D721Med (cell line): ENCODE results near the gene ZMIZ1.
A peak's percentile ranks its signal among the peaks of the same experiment; 100 is the strongest.

Experiments used
- DNase-seq: peaks from one replicate; pipeline ENCODE4 v3.0.0; 2011; ENCODE audit warnings: low spot score; ENCODE audit not compliant: insufficient read length
- FAIRE-seq: peaks from 2 replicates; lab custom pipeline; 2011; peaks lifted over from hg19 to GRCh38; lab: Jason Lieb, UNC
- CTCF ChIP-seq: IDR thresholded peaks from 2 replicates; pipeline ENCODE4 v1.5.1; 2012; ENCODE audit warnings: mild to moderate bottlenecking, control low read depth; ENCODE audit not compliant: insufficient read depth; ENCODE audit errors: missing control alignments

Gene ZMIZ1

DNA sequence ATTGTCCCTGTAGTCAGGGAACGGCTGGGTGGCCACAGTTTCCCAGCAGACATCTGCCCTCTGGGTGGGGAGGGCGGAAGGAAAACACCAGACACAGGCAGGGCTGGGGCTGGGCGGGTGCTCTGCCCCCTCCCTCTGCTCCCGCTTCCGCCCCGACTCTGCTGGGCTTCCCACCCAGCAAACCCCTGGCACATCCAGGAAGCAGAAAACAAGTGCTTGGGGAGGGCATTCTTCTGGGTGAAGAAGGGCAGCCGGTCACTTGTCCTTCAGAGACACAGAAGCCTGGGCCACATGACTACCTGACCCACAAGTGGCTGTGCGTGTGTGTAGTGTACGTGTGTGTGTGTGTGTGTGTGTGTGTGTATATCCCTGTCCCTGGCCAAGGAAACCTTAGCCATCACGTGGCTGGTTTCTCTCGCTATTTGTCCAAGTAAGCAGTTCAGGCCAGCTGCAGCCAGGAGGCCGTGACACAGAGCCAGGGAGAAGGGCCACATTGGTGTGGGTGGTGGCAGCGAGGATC is 77.9 kb downstream of the ZMIZ1 start:
- FAIRE-seq (no peak), DNase-seq (no peak)
- TF ChIP-seq CTCF = no peak

DNA sequence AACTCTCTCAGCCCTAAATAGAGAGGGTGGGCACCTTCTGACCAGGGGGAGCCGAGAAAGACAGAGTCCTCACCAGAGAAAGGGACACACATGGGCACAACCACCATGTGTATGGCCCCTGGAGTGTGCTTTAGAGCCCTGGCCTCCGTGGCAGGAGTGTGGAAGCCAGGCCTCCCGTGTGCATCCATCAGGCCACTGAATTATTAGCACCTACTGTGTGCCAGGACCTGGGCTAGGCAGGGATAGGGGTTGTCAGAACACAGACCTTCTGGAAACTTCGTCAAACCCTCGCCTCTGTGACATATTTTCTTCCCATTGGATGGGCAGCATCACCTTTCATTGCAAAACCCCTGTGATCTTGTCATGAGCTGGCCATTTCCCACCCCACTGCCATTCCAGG is 78.5 kb downstream of the ZMIZ1 start:
- no peak for TF ChIP-seq CTCF
- no peak for FAIRE-seq

DNA sequence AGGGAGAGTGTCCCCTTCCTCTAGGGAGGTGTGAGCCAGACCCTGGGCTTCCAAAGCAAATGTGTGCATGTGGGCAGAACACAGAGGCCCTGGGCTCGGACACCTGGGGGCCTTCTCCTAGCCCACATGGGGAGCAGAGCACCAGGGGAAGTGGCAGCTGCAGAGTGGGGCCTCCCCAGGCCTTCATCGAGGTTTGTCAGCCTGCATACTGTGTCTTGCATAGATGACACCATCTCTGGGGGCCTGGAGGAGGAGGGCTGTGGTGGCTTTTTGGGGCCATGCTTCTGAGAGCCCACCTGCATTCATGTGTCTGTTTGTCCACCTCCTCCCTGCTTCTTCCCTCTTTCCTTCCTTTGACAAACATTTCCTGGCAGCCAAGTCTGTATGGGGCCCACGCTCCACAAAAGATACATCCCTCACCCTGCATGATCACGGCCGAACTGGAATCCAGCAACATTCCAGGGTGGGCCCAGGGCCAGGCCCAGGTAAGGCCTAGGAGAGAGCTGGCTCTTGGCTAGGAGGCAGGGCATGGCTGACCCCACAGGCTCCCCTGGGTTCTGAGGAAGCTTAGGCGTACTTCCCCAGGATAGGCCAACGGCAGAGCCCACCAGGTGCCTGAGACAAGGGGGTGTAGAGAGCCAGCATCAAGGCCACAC is 79.2 kb downstream of the ZMIZ1 start:
- no peak for DNase-seq
- TF ChIP-seq CTCF = no peak
- no peak for FAIRE-seq

More for the DNA sequence above, 78.5 kb downstream of the ZMIZ1 start:
- DNase-seq = no peak

GRCh38 chr10:79148452-79149344 is 79.9 kb downstream of the ZMIZ1 start:
- no peak for FAIRE-seq
- TF ChIP-seq CTCF = no peak
- DNase-seq = peak; percentile 80

DNA sequence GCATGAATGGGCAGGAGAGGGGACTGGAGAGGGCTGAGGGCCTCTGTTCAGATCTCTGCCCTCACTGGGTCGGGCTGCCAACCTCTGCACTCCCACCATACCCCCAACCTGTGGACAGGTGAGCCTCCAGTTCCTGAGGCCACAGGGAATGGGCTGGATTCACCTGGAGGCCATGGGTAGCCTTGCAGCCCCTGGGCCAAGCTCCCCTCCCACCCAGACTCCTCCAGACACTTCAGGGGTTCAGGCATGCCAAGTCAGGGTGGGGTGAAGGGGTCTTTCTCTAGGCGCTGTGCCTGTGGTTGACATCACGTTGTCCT is 80.5 kb downstream of the ZMIZ1 start:
- no peak for FAIRE-seq
- DNase-seq = no peak
- TF ChIP-seq CTCF = no peak

DNA sequence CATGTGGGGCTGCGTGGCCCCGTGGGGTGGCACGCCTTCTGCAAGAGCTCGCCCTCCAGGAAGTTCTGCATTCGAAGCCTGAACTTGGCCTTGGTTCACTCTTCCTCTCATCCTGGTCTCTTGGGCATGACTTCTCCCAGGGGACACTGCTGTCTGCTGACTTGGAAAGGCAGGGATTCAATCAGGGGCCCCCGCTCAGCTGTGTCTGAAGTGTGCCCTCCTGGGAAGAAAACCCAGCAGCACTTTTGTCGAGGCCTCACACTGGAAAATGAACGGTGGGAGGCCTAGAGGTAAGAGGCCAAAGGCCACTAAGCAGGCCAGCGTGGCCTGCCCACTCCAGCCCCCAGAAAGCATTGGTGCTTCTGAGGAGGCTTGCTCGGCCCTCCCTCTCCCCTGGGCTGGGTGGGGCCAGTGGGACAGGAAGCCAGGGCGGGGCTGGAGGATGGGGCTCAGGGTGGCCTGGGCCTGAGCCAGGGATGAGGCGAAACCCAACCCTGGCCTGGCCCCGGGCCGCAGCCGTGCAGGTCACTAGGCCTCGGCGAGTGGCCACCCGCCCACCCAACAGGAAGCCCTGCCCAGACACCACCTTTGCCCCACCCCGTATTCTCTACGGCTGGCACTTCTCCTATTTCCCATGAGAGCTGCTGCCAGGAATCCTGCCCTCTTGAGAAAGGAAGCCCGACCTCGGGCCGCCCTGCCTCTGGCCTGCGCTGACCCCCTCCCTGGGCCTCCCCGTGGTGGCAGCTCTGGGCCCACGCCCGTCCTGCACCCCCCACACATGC is 81.1 kb downstream of the ZMIZ1 start:
- FAIRE-seq (no peak), DNase-seq (no peak)
- no peak for TF ChIP-seq CTCF
